K562 (cell line): ENCODE measurements around the gene PTK7. TPM values are rescaled to one million over a fixed set of nuclear protein-coding genes. Genes with fewer than 3 reads are reported as not detected.

Source experiments
- CBX1 ChIP-seq: sonication (generic); IDR thresholded peaks from 2 replicates; pipeline ENCODE4 v1.6.1; 2016; ENCODE audit warnings: antibody characterized with exemption, low read depth, mild to moderate bottlenecking
- ELF1 ChIP-seq: fragments of 200-800 bp; sonication (Bioruptor generic); IDR thresholded peaks from 2 replicates; pipeline ENCODE4 v1.6.1; 2016; ENCODE audit warnings: missing genetic modification characterization, missing compliant biosample characterization
- ESRRA ChIP-seq: fragments of 450-650 bp; IDR thresholded peaks from 2 replicates; pipeline ENCODE4 v1.6.1; 2014; ENCODE audit warnings: low read depth, mild to moderate bottlenecking, moderate library complexity, borderline replicate concordance
- FOXA3 ChIP-seq, 2 experiments: fragments of 450-650 bp in 1 of 2; sonication (generic) in 1 of 2; formaldehyde crosslinking; IDR thresholded peaks in 1 of 2; conservative IDR thresholded peaks in 1 of 2; 2 replicates each; pipeline versions ENCODE4 v1.4.0 to v1.8.0; 2020 to 2022; ENCODE audit warnings: mild to moderate bottlenecking in 2 of 2, missing genetic modification reagents in 1 of 2
- KLF13 ChIP-seq: fragments of 450-650 bp; IDR thresholded peaks from 2 replicates; pipeline ENCODE4 v1.6.1; 2016; ENCODE audit warnings: missing genetic modification characterization, low read depth, mild to moderate bottlenecking, missing compliant biosample characterization, moderate library complexity, borderline replicate concordance
- MECOM ChIP-seq: fragments of 250-450 bp; sonication (Bioruptor Pico); IDR thresholded peaks from 2 replicates; pipeline ENCODE4 v1.8.0; 2022; ENCODE audit warnings: inconsistent platforms
- POLR2G ChIP-seq: fragments of 200-400 bp; formaldehyde crosslinking; IDR thresholded peaks from 2 replicates; pipeline ENCODE4 v1.6.1; 2017; ENCODE audit warnings: low read depth, mild to moderate bottlenecking, antibody characterized with exemption, low read length, moderate library complexity
- TAF1 ChIP-seq: IDR thresholded peaks from 2 replicates; pipeline ENCODE4 v1.6.1; 2011; ENCODE audit warnings: mild to moderate bottlenecking, low read length, moderate library complexity; ENCODE audit not compliant: insufficient read depth, control insufficient read depth, severe bottlenecking; ENCODE audit errors: extremely low read depth
- ZNF121 ChIP-seq: sonication (generic); formaldehyde crosslinking; conservative IDR thresholded peaks from 2 replicates; pipeline ENCODE4 v1.8.0; 2022; ENCODE audit warnings: missing genetic modification reagents
- ZNF174 ChIP-seq: fragments of 250-450 bp; sonication (Bioruptor Pico); IDR thresholded peaks from 2 replicates; pipeline ENCODE4 v1.4.0; 2020; ENCODE audit warnings: mild to moderate bottlenecking
- ZNF444 ChIP-seq: fragments of 250-450 bp; sonication (Bioruptor Pico); IDR thresholded peaks from 2 replicates; pipeline ENCODE4 v1.4.0; 2020; ENCODE audit warnings: mild to moderate bottlenecking, moderate library complexity
- polyA plus RNA-seq, 8 experiments: library from polyadenylated mRNA; depleted of rRNA in 4 of 8; stranded (reverse) in 5 of 8; unstranded in 3 of 8; fragments of >200 nt; fragmentation: Nextera tagmentation in 2 of 8; fragmentation: Illumina TruSeq in 1 of 8; extraction: Ambion mirVana in 2 of 8; extraction: Trizol in 1 of 8; gene quantifications; 2 replicates each; pipeline versions ENCODE4 v1.2.1 to v1.2.3, GENCODE V29; 2011 to 2014; ENCODE audit warnings: inconsistent platforms in 1 of 8, missing spikeins in 1 of 8
- total RNA-seq, 7 experiments: library from RNA; depleted of rRNA in 6 of 7; stranded (reverse); fragments of >200 nt in 6 of 7; fragmentation: Illumina TruSeq in 2 of 7; extraction: Trizol in 2 of 7; gene quantifications; 2 replicates each; pipeline versions ENCODE4 v1.2.1 to v1.2.3, GENCODE V29; 2011 to 2021; ENCODE audit warnings: low replicate concordance in 1 of 7
- TF ChIP-seq, protein P1 (sequence below): sonication (generic); formaldehyde crosslinking; IDR thresholded peaks from 2 replicates; pipeline ENCODE4 v1.8.0; 2022; ENCODE audit warnings: missing genetic modification reagents, mild to moderate bottlenecking, moderate library complexity, borderline replicate concordance
- TF ChIP-seq, protein P2 (sequence below), 2 experiments: fragments of 450-650 bp; formaldehyde crosslinking in 1 of 2; IDR thresholded peaks; 2 replicates each; pipeline versions ENCODE4 v1.4.0 to v1.6.1; 2014 to 2020; ENCODE audit warnings: mild to moderate bottlenecking in 2 of 2, borderline replicate concordance in 1 of 2, low read depth in 1 of 2
- TF ChIP-seq, protein P3 (sequence below): fragments of 450-650 bp; formaldehyde crosslinking; IDR thresholded peaks from 2 replicates; pipeline ENCODE4 v1.4.0; 2022; ENCODE audit warnings: missing genetic modification characterization

Gene PTK7
- total and polyA plus RNA-seq, 9 of the 15 experiments (the other 6 are each of a cell fraction or from before 2014, with no cell fraction given): 0.20 to 6.8 (median 4.2) TPM

DNA sequence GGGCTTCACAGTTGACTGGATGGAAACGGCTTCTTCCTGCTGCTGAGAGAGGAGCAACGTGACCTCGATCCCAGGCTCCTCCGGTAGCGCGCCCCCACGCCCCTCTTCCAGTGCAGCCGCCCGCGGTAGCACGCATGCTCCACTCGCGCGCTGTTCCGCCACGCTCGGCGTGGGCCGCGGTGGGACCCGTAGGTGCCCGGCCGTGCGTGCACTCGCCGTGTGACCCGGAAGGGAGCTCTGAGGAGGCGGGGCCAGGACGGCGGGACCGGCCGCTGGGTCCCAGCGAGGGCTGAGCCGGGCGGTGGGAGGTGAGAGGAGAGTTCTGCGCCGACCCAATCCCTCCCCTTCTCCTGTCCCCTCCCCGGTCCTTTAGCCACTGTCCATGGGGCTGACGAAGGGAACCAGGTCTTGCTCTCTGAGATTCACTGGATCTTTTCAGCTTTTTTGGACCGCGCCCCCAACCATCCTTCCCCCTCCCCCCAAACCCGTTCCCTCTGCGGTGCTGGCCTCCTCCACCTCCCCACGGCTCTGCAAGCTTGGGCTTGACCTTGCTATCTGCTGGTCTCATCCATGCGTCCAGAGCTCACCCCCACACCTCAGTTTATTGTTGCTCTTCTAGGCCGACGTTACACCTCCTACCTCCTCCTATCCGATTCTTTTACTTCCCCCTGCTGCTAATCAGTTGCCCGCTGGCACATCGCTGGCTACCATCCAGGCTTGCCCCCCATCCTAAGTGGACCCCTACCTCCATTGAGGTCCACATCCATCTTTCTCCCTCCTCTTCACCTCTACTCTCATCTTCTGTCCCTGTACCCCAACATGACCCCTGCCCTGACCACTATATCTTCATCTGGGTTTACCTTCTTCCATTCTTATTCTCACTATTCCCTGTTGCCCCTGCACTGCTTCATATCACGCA, 106.1 kb downstream of the PTK7 start, which contains the start of gene CUL9 (continued):
- TF ChIP-seq, protein P1, sequence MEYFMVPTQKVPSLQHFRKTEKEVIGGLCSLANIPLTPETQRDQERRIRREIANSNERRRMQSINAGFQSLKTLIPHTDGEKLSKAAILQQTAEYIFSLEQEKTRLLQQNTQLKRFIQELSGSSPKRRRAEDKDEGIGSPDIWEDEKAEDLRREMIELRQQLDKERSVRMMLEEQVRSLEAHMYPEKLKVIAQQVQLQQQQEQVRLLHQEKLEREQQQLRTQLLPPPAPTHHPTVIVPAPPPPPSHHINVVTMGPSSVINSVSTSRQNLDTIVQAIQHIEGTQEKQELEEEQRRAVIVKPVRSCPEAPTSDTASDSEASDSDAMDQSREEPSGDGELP (CRISPR knock-in tag): peak; percentile 92
- no peak for TF ChIP-seq MECOM
- TF ChIP-seq ZNF444: peak; percentile 26; the same call in 1 of the 2 replicates
- TF ChIP-seq CBX1: peak; percentile 90
- TF ChIP-seq ELF1 (tag): peak; percentile 99
- TF ChIP-seq ZNF174 (CRISPR knock-in tag): no peak
- TF ChIP-seq FOXA3 (CRISPR knock-in tag; conservative IDR thresholded peaks at IDR 0.05 in 1 of 2, IDR thresholded peaks at IDR 0.05 in 1 of 2): peak; percentile 14 to 85; a peak in 2 of 4 replicates
- TF ChIP-seq, protein P2, sequence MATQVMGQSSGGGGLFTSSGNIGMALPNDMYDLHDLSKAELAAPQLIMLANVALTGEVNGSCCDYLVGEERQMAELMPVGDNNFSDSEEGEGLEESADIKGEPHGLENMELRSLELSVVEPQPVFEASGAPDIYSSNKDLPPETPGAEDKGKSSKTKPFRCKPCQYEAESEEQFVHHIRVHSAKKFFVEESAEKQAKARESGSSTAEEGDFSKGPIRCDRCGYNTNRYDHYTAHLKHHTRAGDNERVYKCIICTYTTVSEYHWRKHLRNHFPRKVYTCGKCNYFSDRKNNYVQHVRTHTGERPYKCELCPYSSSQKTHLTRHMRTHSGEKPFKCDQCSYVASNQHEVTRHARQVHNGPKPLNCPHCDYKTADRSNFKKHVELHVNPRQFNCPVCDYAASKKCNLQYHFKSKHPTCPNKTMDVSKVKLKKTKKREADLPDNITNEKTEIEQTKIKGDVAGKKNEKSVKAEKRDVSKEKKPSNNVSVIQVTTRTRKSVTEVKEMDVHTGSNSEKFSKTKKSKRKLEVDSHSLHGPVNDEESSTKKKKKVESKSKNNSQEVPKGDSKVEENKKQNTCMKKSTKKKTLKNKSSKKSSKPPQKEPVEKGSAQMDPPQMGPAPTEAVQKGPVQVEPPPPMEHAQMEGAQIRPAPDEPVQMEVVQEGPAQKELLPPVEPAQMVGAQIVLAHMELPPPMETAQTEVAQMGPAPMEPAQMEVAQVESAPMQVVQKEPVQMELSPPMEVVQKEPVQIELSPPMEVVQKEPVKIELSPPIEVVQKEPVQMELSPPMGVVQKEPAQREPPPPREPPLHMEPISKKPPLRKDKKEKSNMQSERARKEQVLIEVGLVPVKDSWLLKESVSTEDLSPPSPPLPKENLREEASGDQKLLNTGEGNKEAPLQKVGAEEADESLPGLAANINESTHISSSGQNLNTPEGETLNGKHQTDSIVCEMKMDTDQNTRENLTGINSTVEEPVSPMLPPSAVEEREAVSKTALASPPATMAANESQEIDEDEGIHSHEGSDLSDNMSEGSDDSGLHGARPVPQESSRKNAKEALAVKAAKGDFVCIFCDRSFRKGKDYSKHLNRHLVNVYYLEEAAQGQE (IDR thresholded peaks at IDR 0.05; ENCODE audit: borderline replicate concordance): no peak; the same call in 1 of the 2 replicates
- TF ChIP-seq, protein P2 (CRISPR knock-in tag; IDR thresholded peaks at IDR 0.05; ENCODE audit: low read depth): 0 out of 2 replicates have a peak, but pooled peaks have one; percentile 37
- TF ChIP-seq, protein P3, sequence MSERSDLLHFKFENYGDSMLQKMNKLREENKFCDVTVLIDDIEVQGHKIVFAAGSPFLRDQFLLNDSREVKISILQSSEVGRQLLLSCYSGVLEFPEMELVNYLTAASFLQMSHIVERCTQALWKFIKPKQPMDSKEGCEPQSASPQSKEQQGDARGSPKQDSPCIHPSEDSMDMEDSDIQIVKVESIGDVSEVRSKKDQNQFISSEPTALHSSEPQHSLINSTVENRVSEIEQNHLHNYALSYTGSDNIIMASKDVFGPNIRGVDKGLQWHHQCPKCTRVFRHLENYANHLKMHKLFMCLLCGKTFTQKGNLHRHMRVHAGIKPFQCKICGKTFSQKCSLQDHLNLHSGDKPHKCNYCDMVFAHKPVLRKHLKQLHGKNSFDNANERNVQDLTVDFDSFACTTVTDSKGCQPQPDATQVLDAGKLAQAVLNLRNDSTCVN (CRISPR knock-in tag): peak; percentile 82; the same call in 1 of the 2 replicates
- TF ChIP-seq KLF13 (tag): peak; percentile 84; the same call in 1 of the 2 replicates
- peak; percentile 30 for TF ChIP-seq TAF1
- peak; percentile 37; the same call in 1 of the 2 replicates for TF ChIP-seq ZNF121 (CRISPR knock-in tag)
- peak; percentile 78 for TF ChIP-seq ESRRA
- TF ChIP-seq POLR2G: peak; percentile 97
